Epidermal melanocyte (primary cell): Measurements from ENCODE around the gene PKP2.

Source experiments
- DNase-seq: peaks from one replicate; pipeline ENCODE4 v3.0.0; 2011; ENCODE audit warnings: low spot score; ENCODE audit not compliant: insufficient read length

PKP2 gene

DNA sequence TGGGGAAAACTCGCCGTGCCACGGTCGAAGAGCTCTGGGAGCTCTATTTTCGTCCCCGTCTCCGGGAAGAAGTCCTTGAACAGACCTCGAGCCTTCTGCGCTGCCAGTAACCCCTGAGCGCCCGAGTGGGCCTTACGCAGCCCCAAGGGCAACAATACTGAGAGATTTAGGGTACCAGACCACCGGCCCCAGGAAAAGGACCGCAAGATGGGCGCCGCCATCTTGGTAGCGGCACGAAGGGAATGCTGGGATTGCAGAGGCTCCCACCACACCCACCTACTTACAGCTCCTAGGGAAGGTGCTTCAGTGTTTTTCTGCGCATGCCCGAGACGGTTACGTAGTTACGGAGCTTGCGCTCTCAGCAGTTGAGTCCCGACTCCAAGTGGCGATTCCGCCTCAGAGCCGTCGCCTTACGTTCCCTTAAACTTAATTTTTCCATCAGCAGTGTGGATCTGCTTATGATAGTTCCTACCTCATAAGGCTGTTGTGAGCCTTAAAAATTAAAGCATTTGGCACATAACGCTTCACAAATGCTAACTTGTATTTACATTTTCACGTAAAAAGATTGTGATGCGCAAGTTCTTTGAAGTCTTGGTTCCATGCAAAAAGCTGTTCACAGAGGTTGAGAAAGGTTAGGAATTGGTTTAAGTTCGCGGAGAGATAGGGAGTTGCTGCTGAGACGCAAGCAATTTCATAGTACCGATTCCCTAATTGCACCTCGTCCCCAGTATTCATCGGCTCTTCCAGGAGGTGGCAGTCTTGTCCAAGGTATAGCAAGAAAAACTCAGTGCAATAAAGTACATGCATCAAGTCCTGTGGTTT, 140.7 kb downstream of the PKP2 start, which contains the start of gene YARS2:
YARS2 (minus strand) TSS at position 244 of the 822 bp plus-strand sequence; CDS start at position 221, 23 bp downstream.
- no peak for DNase-seq

DNA sequence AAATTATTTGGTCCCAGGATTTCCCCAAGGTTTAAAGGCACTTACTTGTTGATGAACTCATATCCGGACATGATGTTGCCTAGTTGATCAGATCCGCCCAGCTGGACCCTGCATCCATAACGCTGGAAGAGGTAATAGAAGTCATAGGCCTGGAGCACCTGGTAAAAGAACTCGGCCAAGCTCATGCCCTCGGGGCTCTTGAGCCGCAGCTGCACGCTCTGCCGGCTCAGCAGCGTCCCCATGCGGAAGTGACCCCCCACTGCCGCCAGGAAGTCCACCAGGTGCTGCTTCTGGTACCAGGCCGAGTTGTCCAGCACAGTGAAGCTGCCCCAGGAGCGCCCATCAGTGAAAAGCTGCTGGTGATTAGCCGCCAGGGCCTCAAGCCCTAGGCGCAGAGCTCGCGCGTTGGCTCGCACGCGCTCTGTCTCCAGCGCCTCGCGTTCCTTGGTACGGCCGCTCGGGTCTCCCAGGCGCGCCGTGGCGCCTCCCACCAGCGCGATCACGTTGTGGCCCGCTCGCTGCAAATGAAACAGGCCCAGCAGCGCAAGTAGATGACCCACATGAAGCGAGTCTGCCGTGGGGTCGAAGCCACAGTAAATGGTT, 141.4 kb downstream of the PKP2 start:
- no peak for DNase-seq

DNA sequence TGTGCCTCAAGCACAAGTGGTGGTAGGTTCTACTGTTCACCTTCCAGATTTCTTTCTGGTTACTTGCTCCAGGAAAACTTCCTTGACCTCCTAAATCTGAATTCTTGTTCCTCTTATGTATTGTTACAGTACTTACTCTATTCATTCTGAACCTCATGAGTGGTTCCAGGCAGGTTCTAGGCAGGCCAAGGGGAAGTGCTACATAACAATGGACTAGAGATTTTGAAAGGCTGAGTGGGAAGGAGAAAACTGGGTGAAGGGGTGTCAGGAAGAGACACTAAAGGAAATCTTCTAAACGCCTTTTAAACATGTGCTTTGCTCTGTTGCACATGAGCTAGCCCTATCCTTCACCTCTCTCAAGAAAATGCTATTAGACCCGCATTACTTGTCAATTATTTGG, 142.5 kb downstream of the PKP2 start:
- DNase-seq, result no peak

DNA sequence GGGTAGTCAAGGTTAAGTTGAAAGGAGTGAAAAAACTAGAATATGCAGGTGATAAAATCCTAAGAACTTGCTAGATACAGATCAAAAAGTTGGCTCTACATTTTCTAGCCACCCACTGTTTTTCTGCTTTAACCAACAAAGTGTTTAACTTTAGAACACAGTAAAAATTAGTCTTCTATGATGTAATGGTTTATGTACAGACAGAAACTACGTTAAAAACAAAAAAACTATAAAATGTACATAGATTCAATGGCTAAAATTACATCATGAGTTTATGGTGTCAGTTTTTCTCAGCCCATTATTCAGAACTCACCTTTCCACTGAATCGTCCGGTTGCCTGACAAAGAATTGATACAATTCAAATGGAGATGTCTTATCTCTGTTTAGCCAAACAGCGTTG, 143.0 kb downstream of the PKP2 start:
- DNase-seq, result no peak

DNA sequence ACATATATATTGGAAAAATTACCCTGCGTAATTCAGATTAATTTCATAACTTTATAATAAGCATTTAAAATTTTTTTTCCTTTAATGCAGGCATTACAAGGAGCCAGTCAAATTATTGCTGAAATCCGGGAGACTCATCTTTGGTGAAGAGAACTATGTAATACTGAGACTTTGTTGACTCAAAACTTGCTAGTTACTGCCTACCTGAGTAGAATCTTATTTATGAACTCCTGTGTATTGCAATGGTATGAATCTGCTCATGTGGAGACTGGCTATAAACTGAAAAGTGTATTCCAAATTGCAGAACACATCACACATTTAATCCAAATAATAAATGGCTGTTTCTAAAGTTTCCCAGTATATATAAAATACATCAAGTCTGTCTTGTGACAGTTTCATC, 153.3 kb downstream of the PKP2 start:
- DNase-seq, result no peak

DNA sequence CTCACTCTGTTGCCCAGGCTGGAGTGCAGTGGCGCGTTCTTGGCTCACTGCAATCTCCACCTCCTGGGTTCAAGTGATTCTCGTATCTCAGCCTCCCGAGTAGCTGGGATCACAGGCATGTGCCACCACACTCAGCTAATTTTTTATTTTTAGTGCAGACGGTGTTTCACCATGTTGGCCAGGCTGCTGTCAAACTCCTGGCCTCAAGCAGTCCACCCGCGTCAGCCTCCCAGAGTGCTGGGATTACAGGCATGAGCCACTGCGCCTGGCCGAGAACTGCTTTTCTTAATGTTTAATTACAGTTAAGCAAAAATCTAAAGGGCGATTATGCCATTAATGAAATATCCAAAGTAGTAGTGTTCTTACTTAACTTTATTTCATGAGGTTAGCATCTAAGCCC, 154.4 kb downstream of the PKP2 start:
- DNase-seq, result no peak
